ENCODE results near the gene MCL1.

DNA sequence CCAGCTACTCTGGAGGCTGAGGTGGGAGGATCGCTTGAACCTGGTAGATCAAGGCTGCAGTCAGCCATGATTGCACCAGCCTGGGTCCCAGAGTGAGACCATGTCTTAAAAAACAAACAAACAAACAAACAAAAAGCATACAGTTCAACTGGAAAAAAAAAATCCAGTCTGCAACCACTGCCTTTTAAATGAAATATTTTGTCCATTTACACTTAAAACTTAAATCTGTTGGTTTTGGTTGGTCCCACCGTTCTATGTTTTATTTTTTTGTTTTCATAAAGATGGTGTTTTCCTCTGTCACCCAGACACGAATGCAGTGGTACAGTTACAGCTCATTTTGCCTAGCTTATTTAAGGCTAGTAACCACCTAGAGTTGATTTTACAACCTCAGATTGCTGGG is 54.1 kb downstream of the MCL1 start:
- TF ChIP-seq, protein P1, sequence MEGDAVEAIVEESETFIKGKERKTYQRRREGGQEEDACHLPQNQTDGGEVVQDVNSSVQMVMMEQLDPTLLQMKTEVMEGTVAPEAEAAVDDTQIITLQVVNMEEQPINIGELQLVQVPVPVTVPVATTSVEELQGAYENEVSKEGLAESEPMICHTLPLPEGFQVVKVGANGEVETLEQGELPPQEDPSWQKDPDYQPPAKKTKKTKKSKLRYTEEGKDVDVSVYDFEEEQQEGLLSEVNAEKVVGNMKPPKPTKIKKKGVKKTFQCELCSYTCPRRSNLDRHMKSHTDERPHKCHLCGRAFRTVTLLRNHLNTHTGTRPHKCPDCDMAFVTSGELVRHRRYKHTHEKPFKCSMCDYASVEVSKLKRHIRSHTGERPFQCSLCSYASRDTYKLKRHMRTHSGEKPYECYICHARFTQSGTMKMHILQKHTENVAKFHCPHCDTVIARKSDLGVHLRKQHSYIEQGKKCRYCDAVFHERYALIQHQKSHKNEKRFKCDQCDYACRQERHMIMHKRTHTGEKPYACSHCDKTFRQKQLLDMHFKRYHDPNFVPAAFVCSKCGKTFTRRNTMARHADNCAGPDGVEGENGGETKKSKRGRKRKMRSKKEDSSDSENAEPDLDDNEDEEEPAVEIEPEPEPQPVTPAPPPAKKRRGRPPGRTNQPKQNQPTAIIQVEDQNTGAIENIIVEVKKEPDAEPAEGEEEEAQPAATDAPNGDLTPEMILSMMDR (IDR thresholded peaks at IDR 0.05): no peak
- no peak for TF ChIP-seq POLR2A (IDR thresholded peaks at IDR 0.05)
